GM21528 (cell line): ENCODE measurements around the gene IL1R1.

ENCODE experiments used
- ATAC-seq: cut with Tn5 transposase; IDR thresholded peaks from one replicate; pipeline ENCODE4 v1.9.1; 2021; ENCODE audit warnings: mild to moderate bottlenecking, moderate library complexity; ENCODE audit not compliant: unreplicated experiment, low FRiP score

Gene IL1R1

DNA sequence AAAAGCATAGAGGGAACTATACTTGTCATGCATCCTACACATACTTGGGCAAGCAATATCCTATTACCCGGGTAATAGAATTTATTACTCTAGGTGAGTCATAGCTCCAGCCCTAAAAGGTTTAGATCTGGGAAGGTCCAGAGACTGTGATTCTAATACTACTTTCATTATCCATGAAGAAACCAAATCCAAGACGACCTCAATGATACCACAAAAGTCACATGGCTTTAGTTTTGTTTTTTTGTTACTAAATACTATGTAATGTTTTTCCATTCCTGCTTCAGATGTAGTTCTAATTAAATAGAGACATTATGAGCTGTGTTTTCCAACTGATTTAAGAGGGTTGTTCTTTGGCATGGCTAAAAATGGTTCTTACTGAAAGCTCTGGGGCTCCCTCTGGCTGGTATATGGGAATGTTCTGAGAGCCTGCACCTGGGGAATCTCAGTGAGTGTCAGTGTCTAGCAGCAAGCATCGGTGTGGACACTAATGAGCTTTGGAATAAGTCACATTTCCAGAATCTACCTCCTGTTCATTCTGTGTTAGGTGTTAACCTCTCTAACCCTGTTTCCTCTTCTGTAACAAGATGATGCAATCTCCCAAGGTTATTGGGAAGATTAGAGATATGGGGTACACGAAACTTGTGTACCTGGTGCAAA, 23.8 kb downstream of the IL1R1 start:
- ATAC-seq: no peak

- ATAC-seq: no peak
These were observed 25.7 kb downstream of the IL1R1 start for GRCh38 chr2:102168026-102168771.

- no peak for ATAC-seq
These were observed 29.4 kb downstream of the IL1R1 start for GRCh38 chr2:102171946-102172345.

DNA sequence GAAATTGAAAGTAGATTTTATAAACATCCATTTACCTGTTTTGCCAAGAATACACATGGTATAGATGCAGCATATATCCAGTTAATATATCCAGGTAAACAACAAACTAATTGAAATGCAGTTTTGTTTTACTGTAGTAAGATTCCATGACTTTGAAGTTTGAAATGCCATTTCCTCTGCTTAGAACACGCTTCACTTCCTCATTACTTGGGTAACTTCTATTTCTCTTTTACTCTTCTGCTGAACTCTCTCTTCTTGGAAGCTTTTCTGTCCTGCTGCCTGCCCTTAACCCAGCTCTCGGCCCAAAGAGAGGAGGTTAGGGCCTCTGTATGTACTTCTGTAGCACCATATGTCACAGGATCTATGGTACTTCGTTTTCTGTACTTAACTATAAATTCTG, 30.2 kb downstream of the IL1R1 start:
- no peak for ATAC-seq

DNA sequence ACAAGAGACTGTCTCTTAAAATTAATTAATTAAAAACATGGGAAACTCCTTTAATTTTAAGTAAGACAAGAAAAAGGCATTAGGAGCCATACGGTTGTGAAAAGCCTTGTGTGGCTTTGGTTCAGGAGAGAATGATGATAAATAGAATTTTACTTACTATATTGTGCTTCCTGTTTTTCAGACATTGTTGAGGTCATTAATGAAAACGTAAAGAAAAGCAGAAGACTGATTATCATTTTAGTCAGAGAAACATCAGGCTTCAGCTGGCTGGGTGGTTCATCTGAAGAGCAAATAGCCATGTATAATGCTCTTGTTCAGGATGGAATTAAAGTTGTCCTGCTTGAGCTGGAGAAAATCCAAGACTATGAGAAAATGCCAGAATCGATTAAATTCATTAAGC, 33.6 kb downstream of the IL1R1 start:
- ATAC-seq: no peak

- ATAC-seq: no peak
These were observed 35.4 kb downstream of the IL1R1 start for GRCh38 chr2:102177814-102178478.

GRCh38 chr2:102179061-102179460, 36.5 kb downstream of the IL1R1 start:
- ATAC-seq: no peak

DNA sequence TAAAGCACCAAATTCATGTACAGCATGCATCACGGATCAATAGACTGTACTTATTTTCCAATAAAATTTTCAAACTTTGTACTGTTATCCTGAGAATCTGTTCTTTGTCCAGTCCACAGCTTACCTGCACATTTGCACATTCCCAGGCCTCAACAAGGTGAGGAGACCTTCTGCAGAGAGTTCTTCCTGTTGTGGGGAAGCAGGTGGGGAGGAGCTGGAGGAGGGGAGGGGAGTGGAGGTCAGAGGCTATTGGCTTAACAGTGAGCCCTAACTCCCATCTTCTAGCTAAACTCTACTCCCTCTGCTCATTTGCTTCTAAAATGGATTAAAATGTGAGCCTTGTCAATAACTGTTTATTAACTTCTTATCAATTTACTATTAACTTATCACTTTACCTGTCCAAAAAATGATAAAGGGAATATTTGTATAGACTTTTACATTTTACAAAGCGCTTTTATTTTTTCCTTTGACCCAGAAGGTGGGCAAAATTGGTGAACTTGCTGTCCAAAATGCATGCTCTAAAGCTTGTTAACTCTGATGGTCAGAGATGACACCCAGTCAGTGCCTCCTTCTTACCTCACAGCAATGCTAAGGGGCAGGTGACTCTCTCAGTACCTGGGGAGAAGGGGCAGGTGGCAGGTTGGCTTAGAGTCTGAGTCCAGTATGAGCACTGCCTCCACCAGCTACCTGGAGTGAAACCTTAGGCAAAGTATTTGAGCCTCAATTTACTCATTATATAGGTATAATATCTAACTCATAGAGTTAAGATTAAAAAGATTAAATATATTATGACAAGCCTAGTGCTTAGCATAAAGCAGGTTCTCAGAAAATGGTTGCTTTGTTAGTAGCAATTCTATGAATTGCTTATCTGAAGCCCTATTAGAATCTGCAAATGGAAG, 37.5 kb downstream of the IL1R1 start:
- no peak for ATAC-seq

- no peak for ATAC-seq
These were observed 38.1 kb downstream of the IL1R1 start for GRCh38 chr2:102180687-102180999.

- ATAC-seq: no peak
These were observed 38.8 kb downstream of the IL1R1 start for GRCh38 chr2:102181376-102181775.

DNA sequence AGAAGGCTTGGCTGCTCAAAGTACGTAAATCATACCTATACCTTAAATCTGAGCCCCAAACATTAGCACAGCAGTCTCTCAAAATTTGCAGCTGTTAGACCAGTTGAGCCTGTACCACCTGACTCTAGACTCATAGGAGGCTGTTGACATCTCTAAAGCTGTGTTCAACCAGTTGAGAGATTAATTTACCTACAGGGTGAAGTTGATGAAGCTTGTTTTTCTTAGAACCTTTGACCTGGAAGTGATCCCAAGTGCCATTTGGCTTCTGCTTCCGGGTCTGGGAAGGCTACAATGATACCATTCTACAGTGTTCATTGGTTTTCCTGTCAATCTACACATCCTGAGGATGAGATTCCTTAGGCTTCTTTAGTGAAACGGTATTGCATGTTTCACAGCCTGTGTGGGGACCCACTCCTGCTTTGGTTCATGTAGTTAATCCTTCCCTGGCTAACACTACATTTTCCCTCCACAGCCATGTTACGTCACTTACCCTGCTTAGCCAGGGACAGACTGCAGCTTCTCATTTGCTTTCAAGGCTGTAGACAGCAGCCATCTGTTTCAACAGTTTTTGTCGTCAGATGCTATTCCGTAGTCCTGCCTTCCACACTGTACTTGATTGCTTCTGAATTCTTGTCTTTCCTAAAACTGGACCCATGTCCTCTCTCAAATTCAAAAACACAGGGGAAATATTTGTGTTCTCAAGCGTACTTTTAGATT, 39.5 kb downstream of the IL1R1 start:
- no peak for ATAC-seq

- no peak for ATAC-seq
These were observed 41.5 kb downstream of the IL1R1 start for GRCh38 chr2:102184018-102184417.

DNA sequence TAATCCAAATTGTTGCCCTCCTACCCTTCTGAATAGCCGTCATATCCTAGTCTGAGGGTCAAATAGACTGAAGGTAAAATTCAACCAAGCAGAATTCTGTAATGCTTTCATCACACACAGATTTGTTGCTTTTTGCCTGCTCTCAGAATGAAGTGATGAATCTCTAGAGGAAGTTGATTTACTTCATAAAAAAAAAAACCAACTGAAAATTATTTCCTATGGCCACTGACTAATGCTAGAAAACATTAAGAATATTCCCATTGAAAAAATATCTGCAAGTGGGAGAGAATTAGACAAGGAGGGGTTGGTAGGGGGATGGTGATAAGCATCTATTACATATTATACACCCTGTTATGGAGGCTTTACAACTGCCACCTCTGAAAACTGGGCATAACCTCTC, 42.0 kb downstream of the IL1R1 start:
- no peak for ATAC-seq

DNA sequence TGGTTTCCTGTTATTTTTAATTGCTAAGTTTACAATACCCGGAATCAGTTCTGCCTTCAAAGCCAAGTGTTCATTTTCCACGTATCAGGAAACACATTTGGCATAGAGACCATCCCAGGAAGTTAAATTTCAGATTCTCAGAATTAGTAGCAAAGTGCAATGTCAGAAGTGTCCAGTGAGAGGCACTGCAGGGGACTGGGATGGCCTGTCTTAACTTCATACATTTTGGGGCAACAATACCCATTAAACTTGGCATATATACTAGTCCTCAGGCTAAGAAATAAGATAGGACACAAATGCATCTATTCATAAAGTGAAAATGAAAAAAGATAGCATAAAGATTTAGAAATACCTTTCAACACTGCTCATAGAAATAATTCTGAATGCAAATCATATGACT, 42.8 kb downstream of the IL1R1 start:
- ATAC-seq: no peak

DNA sequence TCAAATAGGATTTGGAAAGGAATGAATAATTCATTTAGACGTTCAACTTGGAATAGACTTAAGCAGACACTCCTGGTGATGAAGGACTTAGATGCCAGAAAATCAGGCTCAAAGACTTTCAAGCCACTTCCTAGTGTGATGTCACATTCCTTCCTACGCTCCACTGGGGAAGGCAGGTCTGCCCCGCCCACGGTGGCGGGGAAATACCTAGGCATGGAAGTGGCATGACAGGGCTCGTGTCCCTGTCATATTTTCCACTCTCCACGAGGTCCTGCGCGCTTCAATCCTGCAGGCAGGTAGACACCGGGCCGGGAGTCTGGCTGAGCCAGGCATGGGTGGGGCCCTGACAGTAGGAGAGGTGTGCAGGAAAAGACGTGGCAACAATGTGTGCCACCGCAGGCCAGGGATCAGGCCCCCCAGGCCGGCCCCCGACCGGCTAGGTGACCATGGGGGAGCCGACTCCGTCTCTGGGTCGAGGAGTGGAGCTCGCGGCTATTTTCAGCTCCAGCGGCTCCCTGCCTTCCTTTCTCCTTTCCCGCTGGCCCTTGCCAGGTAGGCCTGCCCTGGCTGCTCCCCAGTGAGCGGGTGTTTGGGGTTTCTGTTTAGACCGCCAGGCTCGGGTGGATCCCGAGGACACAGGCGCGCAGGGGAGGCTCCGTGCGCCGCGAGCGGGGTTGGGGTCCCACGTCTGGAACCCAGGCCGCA, 44.4 kb downstream of the IL1R1 start, which contains the start of gene IL1RL2:
IL1RL2 (plus strand) TSS at position 233 of the 705 bp plus-strand sequence. CDS start 845 bp downstream, outside the sequence.
- ATAC-seq: no peak

DNA sequence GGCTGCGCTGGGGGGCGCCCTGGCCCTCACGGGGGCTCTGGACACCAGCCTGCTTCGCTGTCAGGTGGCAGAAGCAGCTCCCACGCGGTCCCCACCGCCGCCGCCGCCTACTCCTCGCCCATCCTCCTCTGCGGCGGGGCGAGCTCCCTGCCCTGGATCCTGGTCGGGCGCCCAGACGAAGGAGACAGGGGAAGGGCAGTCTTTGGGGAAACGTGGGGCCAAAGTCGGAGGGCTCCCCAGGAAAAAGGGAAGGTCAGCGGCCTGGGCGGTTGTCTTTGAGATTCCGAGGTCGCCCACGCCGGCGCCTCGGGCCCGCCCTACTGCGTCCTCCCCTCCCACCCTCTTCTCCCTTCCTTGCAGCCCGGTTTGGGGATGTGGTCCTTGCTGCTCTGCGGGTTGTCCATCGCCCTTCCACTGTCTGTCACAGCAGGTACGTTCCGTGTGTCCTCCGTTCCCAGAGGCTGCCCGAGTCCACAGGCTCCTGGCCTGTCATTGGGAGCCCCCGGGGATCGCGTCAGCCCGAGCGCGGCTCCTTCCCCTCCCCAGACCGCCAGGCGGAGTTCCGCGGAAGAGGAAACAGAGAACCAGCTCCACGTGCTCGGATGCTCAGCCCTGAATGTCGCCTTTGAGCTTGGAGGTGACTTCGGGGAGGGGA, 45.1 kb downstream of the IL1R1 start:
- ATAC-seq: no peak

DNA sequence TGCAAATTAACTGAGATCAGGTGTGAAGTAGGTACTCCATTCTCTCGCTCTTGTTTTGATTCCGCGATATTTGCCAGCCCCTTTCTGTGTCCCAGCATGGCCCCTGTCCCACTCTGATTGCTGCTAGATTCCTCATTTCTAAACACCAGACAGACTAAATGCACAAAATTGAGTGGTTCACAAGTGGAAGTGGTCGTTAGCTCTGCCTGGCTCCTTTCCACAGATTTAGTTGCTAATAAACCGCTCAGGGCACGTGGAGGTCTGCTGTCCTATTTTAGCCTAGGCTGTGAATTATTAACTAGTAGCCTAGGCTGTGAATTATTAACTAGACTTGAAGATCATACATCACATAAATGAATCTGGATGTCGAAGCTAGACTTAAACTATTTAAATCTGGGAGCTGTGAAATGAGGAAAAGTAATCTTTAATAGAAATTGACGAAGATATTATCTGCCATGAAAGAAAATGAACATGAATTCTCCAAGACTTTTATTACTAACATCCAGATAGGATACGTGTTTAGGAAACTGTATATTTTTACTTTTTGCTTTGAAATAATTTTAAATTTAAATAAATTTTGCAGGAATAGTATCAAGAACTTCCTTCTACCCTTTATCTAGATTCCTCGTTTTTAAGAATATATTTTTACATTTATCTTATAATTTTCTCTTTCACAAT, 48.0 kb downstream of the IL1R1 start:
- ATAC-seq: no peak

DNA sequence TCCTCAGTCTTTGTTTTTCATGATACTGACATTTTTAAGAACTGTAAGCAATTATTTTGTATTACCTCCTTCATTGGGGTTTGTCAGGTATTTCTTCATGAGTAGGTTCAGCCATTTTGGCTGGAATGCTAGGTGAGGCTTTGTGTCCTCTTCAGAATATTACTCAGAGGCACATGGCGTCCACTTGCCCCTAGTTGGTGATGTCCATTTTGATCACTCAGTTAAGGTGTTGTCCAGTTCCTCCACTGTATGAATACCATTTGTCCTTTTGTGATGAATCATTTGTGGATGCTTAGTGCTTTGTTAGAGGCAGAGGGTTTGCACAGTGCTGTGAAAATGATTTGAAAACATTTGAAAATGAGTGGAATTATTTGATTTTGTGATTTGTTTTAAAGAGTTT, 49.0 kb downstream of the IL1R1 start:
- no peak for ATAC-seq
